GM23338 (cell line): ENCODE results near the gene ABCA13. TPM values are rescaled to one million over a fixed set of nuclear protein-coding genes. Genes with fewer than 3 reads are reported as not detected.
A peak's percentile ranks its signal among the peaks of the same experiment; 100 is the strongest.

Experiments
- ATAC-seq: fragments of 200-7000 bp; cut with Tn5 transposase; 3 replicates; pipeline ENCODE4 v1.9.1; 2020
- DNase-seq: peaks from one replicate; pipeline ENCODE4 v3.0.0-alpha.2; 2015; ENCODE audit warnings: low spot score
- H2AFZ ChIP-seq: fragments of 200-600 bp; sonication (generic); 2 replicates; pipeline ENCODE4 v1.8.0; 2016; ENCODE audit warnings: antibody characterized with exemption, mild to moderate bottlenecking, moderate library complexity
- H3F3A ChIP-seq: fragments of 200-600 bp; sonication (generic); replicated peaks from 2 replicates; pipeline ENCODE4 v1.8.0; 2017; ENCODE audit warnings: antibody characterized with exemption, mixed run types, low read depth
- H3K27ac ChIP-seq: fragments of 200-600 bp; sonication (generic); 2 replicates; pipeline ENCODE4 v1.6.1; 2016; ENCODE audit warnings: low read depth
- H3K27me3 ChIP-seq: fragments of 200-600 bp; sonication (generic); 2 replicates; pipeline ENCODE4 v1.8.0; 2016; ENCODE audit warnings: mild to moderate bottlenecking, mixed run types, moderate library complexity; ENCODE audit not compliant: insufficient read depth
- H3K36me3 ChIP-seq: fragments of 200-600 bp; sonication (generic); 2 replicates; pipeline ENCODE4 v1.8.0; 2016; ENCODE audit warnings: mild to moderate bottlenecking; ENCODE audit not compliant: insufficient read depth
- H3K4me1 ChIP-seq: fragments of 200-600 bp; sonication (generic); 2 replicates; pipeline ENCODE4 v1.8.0; 2016; ENCODE audit warnings: mild to moderate bottlenecking, moderate library complexity; ENCODE audit not compliant: insufficient read depth
- H3K4me2 ChIP-seq: fragments of 200-600 bp; sonication (generic); 2 replicates; pipeline ENCODE4 v1.7.1; 2017; ENCODE audit warnings: mixed run types
- H3K4me3 ChIP-seq: fragments of 200-600 bp; sonication (generic); 2 replicates; pipeline ENCODE4 v1.6.1; 2016; ENCODE audit warnings: mixed run types
- H3K79me2 ChIP-seq: fragments of 200-600 bp; sonication (generic); replicated peaks from 2 replicates; pipeline ENCODE4 v1.8.0; 2017; ENCODE audit warnings: mild to moderate bottlenecking; ENCODE audit not compliant: insufficient read depth
- H3K9me2 ChIP-seq: fragments of 200-600 bp; sonication (generic); 2 replicates; pipeline ENCODE4 v1.8.0; 2017; ENCODE audit not compliant: insufficient read depth
- H4K20me1 ChIP-seq: fragments of 200-600 bp; sonication (generic); replicated peaks from 2 replicates; pipeline ENCODE4 v1.8.0; 2017; ENCODE audit warnings: mild to moderate bottlenecking; ENCODE audit not compliant: insufficient read depth
- H3K27ac Mint-ChIP-seq: 2 replicates; pipeline ENCODE4 v1.8.0; 2020; ENCODE audit warnings: inconsistent platforms, mild to moderate bottlenecking, moderate library complexity, mixed read lengths
- H3K27me3 Mint-ChIP-seq: 3 replicates; pipeline ENCODE4 v1.8.0; 2022; ENCODE audit warnings: low read depth, mild to moderate bottlenecking, moderate library complexity, mixed read lengths, inconsistent platforms; ENCODE audit not compliant: insufficient read depth, poor library complexity
- H3K36me3 Mint-ChIP-seq: 3 replicates; pipeline ENCODE4 v1.8.0; 2021; ENCODE audit warnings: low read depth, mild to moderate bottlenecking, inconsistent platforms, moderate library complexity, mixed read lengths
- H3K4me1 Mint-ChIP-seq: 3 replicates; pipeline ENCODE4 v1.8.0; 2020; ENCODE audit warnings: mild to moderate bottlenecking, inconsistent platforms, mixed read lengths
- H3K4me3 Mint-ChIP-seq: 3 replicates; pipeline ENCODE4 v1.8.0; 2021; ENCODE audit warnings: moderate library complexity, mild to moderate bottlenecking, inconsistent platforms, mixed read lengths
- H3K9me3 Mint-ChIP-seq: 3 replicates; pipeline ENCODE4 v1.8.0; 2020; ENCODE audit warnings: moderate library complexity, mild to moderate bottlenecking, inconsistent platforms, mixed read lengths
- CREB1 ChIP-seq: fragments of 250-450 bp; sonication (Bioruptor Pico); IDR thresholded peaks from 2 replicates; pipeline ENCODE4 v1.5.0; 2020; ENCODE audit warnings: low read depth, mild to moderate bottlenecking, moderate library complexity
- JUNB ChIP-seq: IDR thresholded peaks from one replicate; pipeline ENCODE4 v1.6.1; 2016; ENCODE audit warnings: antibody characterized with exemption; ENCODE audit not compliant: unreplicated experiment
- POLR2AphosphoS5 ChIP-seq: IDR thresholded peaks from 2 replicates; pipeline ENCODE4 v1.6.1; 2016; ENCODE audit warnings: antibody characterized with exemption, low read depth
- STAT1 ChIP-seq: IDR thresholded peaks from one replicate; pipeline ENCODE4 v1.6.1; 2016; ENCODE audit warnings: antibody characterized with exemption; ENCODE audit not compliant: unreplicated experiment
- ZNF114 ChIP-seq: fragments of 250-450 bp; sonication (Bioruptor Pico); IDR thresholded peaks from 2 replicates; pipeline ENCODE4 v1.5.0; 2020; ENCODE audit warnings: mild to moderate bottlenecking, moderate library complexity
- long read RNA-seq: library from polyadenylated mRNA; unstranded; transcript quantifications from one replicate; pipeline ENCODE4 v2.0.0, GENCODE V29; 2020; ENCODE audit not compliant: unreplicated experiment
- polyA plus RNA-seq: library from polyadenylated mRNA; unstranded; fragments of >200 nt; fragmentation: Nextera tagmentation; extraction: Ambion mirVana; gene quantifications from 2 replicates; pipeline ENCODE4 v1.2.1, GENCODE V29; 2016
- total RNA-seq: library from RNA; depleted of rRNA; stranded (reverse); fragments of >200 nt; shearing (Covaris generic); gene quantifications from 2 replicates; pipeline ENCODE4 v1.2.3, GENCODE V29; 2014; rRNA removed
- TF ChIP-seq, protein P1 (sequence below): IDR thresholded peaks from one replicate; pipeline ENCODE4 v1.6.1; 2018; ENCODE audit warnings: antibody characterized with exemption; ENCODE audit not compliant: unreplicated experiment
- TF ChIP-seq, protein P2 (sequence below): fragments of 250-450 bp; sonication (Bioruptor Pico); IDR thresholded peaks from 2 replicates; pipeline ENCODE4 v1.5.0; 2020; ENCODE audit warnings: mild to moderate bottlenecking, moderate library complexity

ABCA13 gene, protein sequence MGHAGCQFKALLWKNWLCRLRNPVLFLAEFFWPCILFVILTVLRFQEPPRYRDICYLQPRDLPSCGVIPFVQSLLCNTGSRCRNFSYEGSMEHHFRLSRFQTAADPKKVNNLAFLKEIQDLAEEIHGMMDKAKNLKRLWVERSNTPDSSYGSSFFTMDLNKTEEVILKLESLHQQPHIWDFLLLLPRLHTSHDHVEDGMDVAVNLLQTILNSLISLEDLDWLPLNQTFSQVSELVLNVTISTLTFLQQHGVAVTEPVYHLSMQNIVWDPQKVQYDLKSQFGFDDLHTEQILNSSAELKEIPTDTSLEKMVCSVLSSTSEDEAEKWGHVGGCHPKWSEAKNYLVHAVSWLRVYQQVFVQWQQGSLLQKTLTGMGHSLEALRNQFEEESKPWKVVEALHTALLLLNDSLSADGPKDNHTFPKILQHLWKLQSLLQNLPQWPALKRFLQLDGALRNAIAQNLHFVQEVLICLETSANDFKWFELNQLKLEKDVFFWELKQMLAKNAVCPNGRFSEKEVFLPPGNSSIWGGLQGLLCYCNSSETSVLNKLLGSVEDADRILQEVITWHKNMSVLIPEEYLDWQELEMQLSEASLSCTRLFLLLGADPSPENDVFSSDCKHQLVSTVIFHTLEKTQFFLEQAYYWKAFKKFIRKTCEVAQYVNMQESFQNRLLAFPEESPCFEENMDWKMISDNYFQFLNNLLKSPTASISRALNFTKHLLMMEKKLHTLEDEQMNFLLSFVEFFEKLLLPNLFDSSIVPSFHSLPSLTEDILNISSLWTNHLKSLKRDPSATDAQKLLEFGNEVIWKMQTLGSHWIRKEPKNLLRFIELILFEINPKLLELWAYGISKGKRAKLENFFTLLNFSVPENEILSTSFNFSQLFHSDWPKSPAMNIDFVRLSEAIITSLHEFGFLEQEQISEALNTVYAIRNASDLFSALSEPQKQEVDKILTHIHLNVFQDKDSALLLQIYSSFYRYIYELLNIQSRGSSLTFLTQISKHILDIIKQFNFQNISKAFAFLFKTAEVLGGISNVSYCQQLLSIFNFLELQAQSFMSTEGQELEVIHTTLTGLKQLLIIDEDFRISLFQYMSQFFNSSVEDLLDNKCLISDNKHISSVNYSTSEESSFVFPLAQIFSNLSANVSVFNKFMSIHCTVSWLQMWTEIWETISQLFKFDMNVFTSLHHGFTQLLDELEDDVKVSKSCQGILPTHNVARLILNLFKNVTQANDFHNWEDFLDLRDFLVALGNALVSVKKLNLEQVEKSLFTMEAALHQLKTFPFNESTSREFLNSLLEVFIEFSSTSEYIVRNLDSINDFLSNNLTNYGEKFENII (N-terminal part only)
- total RNA-seq (0.16 and 0.21 TPM in 2 replicates), polyA plus RNA-seq (not detected in 2 replicates)
- long read RNA-seq: 0 reads

GRCh38 chr7:48171202-48171601 is at the start of gene ABCA13:
Gene ABCA13 (plus strand): TSS chr7:48171458. CDS start chr7:48171484, 26 bp downstream.
- no peak for TF ChIP-seq CREB1 (CRISPR knock-in tag)
- Mint-ChIP-seq H3K27me3 (no peaks in the 10 kb centered on the region), H3K9me3 (peaks cover 22% of the 10 kb centered on the region), H3K36me3 (no peaks in the 10 kb centered on the region), H3K27ac (no peak within 1 kb of the TSS), H3K4me1 (peaks cover 1% of the 10 kb centered on the region; the same call in 2 of the 3 replicates), H3K4me3 (no peak within 1 kb of the TSS)
- Histone ChIP-seq H3K4me1 (no peaks in the 10 kb centered on the region), H3K9me2 (no peaks in the 10 kb centered on the region), H3K4me3 (no peak within 1 kb of the TSS), H3K79me2 (no peaks in the 10 kb centered on the region), H4K20me1 (no peaks in the 10 kb centered on the region), H3F3A (no peaks in the 10 kb centered on the region), H2AFZ (0 out of 2 replicates have a peak within 1 kb of the TSS, but pooled peaks have one; percentile 61), H3K36me3 (no peaks in the 10 kb centered on the region), H3K27me3 (peaks cover 16% of the 10 kb centered on the region), H3K27ac (no peak within 1 kb of the TSS), H3K4me2 (no peak within 1 kb of the TSS)
- DNase-seq (no peak), ATAC-seq (no peak)

DNA sequence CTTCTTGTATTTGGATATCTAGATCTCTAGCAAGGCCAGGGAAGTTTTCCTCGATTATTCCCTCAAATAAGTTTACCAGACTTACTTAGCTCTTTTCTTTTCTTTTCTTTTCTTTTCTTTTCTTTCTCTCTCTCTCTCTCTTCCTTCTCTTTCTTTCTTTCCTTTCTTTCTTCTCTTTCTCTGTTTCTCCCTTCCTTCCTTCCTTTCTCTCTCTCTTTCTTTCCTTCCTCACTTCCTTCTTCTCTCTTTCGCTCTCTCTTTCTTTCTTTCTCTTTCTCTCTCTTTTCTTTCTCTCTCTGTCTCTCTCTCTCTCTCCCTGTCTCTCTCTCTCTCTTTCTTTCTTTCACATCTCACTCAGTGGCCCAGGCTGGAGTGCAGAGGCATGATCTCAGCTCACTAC is 45.2 kb upstream of the ABCA13 start:
- Histone ChIP-seq H4K20me1 (no peaks in the 10 kb centered on the region), H3K27me3 (no peaks in the 10 kb centered on the region), H2AFZ (no peak overlapping the region), H3K4me2 (no peak overlapping the region), H3K4me3 (no peak overlapping the region), H3F3A (no peaks in the 10 kb centered on the region), H3K4me1 (no peaks in the 10 kb centered on the region), H3K36me3 (no peaks in the 10 kb centered on the region; the same call in 1 of the 2 replicates), H3K27ac (no peak overlapping the region), H3K9me2 (peaks cover 19% of the 10 kb centered on the region), H3K79me2 (no peaks in the 10 kb centered on the region)
- Mint-ChIP-seq H3K4me3 (no peak overlapping the region), H3K27ac (no peak overlapping the region), H3K36me3 (no peaks in the 10 kb centered on the region), H3K27me3 (no peaks in the 10 kb centered on the region), H3K4me1 (peaks cover 4% of the 10 kb centered on the region; the same call in 1 of the 3 replicates), H3K9me3 (peaks cover 19% of the 10 kb centered on the region; the same call in 2 of the 3 replicates)
- no peak for ATAC-seq
- no peak for DNase-seq
- TF ChIP-seq, protein P1, sequence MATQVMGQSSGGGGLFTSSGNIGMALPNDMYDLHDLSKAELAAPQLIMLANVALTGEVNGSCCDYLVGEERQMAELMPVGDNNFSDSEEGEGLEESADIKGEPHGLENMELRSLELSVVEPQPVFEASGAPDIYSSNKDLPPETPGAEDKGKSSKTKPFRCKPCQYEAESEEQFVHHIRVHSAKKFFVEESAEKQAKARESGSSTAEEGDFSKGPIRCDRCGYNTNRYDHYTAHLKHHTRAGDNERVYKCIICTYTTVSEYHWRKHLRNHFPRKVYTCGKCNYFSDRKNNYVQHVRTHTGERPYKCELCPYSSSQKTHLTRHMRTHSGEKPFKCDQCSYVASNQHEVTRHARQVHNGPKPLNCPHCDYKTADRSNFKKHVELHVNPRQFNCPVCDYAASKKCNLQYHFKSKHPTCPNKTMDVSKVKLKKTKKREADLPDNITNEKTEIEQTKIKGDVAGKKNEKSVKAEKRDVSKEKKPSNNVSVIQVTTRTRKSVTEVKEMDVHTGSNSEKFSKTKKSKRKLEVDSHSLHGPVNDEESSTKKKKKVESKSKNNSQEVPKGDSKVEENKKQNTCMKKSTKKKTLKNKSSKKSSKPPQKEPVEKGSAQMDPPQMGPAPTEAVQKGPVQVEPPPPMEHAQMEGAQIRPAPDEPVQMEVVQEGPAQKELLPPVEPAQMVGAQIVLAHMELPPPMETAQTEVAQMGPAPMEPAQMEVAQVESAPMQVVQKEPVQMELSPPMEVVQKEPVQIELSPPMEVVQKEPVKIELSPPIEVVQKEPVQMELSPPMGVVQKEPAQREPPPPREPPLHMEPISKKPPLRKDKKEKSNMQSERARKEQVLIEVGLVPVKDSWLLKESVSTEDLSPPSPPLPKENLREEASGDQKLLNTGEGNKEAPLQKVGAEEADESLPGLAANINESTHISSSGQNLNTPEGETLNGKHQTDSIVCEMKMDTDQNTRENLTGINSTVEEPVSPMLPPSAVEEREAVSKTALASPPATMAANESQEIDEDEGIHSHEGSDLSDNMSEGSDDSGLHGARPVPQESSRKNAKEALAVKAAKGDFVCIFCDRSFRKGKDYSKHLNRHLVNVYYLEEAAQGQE: no peak
- TF ChIP-seq, protein P2, sequence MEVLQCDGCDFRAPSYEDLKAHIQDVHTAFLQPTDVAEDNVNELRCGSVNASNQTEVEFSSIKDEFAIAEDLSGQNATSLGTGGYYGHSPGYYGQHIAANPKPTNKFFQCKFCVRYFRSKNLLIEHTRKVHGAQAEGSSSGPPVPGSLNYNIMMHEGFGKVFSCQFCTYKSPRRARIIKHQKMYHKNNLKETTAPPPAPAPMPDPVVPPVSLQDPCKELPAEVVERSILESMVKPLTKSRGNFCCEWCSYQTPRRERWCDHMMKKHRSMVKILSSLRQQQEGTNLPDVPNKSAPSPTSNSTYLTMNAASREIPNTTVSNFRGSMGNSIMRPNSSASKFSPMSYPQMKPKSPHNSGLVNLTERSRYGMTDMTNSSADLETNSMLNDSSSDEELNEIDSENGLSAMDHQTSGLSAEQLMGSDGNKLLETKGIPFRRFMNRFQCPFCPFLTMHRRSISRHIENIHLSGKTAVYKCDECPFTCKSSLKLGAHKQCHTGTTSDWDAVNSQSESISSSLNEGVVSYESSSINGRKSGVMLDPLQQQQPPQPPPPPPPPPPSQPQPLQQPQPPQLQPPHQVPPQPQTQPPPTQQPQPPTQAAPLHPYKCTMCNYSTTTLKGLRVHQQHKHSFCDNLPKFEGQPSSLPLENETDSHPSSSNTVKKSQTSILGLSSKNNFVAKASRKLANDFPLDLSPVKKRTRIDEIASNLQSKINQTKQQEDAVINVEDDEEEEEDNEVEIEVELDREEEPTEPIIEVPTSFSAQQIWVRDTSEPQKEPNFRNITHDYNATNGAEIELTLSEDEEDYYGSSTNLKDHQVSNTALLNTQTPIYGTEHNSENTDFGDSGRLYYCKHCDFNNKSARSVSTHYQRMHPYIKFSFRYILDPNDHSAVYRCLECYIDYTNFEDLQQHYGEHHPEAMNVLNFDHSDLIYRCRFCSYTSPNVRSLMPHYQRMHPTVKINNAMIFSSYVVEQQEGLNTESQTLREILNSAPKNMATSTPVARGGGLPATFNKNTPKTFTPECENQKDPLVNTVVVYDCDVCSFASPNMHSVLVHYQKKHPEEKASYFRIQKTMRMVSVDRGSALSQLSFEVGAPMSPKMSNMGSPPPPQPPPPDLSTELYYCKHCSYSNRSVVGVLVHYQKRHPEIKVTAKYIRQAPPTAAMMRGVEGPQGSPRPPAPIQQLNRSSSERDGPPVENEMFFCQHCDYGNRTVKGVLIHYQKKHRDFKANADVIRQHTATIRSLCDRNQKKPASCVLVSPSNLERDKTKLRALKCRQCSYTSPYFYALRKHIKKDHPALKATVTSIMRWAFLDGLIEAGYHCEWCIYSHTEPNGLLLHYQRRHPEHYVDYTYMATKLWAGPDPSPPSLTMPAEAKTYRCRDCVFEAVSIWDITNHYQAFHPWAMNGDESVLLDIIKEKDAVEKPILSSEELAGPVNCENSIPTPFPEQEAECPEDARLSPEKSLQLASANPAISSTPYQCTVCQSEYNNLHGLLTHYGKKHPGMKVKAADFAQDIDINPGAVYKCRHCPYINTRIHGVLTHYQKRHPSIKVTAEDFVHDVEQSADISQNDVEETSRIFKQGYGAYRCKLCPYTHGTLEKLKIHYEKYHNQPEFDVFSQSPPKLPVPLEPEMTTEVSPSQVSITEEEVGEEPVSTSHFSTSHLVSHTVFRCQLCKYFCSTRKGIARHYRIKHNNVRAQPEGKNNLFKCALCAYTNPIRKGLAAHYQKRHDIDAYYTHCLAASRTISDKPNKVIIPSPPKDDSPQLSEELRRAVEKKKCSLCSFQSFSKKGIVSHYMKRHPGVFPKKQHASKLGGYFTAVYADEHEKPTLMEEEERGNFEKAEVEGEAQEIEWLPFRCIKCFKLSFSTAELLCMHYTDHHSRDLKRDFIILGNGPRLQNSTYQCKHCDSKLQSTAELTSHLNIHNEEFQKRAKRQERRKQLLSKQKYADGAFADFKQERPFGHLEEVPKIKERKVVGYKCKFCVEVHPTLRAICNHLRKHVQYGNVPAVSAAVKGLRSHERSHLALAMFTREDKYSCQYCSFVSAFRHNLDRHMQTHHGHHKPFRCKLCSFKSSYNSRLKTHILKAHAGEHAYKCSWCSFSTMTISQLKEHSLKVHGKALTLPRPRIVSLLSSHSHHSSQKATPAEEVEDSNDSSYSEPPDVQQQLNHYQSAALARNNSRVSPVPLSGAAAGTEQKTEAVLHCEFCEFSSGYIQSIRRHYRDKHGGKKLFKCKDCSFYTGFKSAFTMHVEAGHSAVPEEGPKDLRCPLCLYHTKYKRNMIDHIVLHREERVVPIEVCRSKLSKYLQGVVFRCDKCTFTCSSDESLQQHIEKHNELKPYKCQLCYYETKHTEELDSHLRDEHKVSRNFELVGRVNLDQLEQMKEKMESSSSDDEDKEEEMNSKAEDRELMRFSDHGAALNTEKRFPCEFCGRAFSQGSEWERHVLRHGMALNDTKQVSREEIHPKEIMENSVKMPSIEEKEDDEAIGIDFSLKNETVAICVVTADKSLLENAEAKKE (CRISPR knock-in tag): no peak
- TF ChIP-seq JUNB: no peak
- TF ChIP-seq ZNF114: no peak
- TF ChIP-seq POLR2AphosphoS5: no peak
- no peak for TF ChIP-seq STAT1
